Aorta (tissue), 5 donors: ENCODE results near the gene STRN3. TPM values are rescaled to one million over a fixed set of nuclear protein-coding genes. Genes with fewer than 3 reads are reported as not detected.
"Not testable (repeated sequence)": the region's sequence is repeated elsewhere in the genome, so short reads cannot be mapped to it uniquely, and the experiment has no call there.

Source experiments
- ATAC-seq: fragments of 200-7000 bp; cut with Tn5 transposase; one replicate; pipeline ENCODE4 v1.9.1; 2022; ENCODE audit warnings: moderate library complexity; ENCODE audit not compliant: low FRiP score
- DNase-seq, 2 donors: peaks; one replicate each; pipeline ENCODE4 v3.0.0-alpha.2; 2020
- H3K27ac ChIP-seq, 2 donors: one replicate each; pipeline ENCODE4 v1.5.1; 2013; ENCODE audit warnings: low read length in 2 of 2, mild to moderate bottlenecking in 2 of 2, moderate library complexity in 2 of 2, control low read depth in 1 of 2, inconsistent platforms in 1 of 2, low read depth in 1 of 2
- H3K27me3 ChIP-seq, 2 donors: one replicate each; pipeline ENCODE4 v1.6.1; 2013; ENCODE audit warnings: control low read depth in 1 of 2, low read length in 1 of 2, mild to moderate bottlenecking in 1 of 2, moderate library complexity in 1 of 2; ENCODE audit not compliant: insufficient read depth in 2 of 2, control insufficient read depth in 1 of 2
- H3K36me3 ChIP-seq, 2 donors: one replicate each; pipeline ENCODE4 v1.6.1; 2013; ENCODE audit warnings: control low read depth in 1 of 2, low read length in 1 of 2, mild to moderate bottlenecking in 1 of 2; ENCODE audit not compliant: insufficient read depth in 2 of 2, control insufficient read depth in 1 of 2
- H3K4me1 ChIP-seq, 2 donors: one replicate each; pipeline ENCODE4 v1.6.1; 2013; ENCODE audit warnings: low read length in 2 of 2, control low read depth in 1 of 2, mild to moderate bottlenecking in 1 of 2, moderate library complexity in 1 of 2; ENCODE audit not compliant: insufficient read depth in 2 of 2, control insufficient read depth in 1 of 2
- H3K4me3 ChIP-seq, 2 donors: one replicate each; pipeline ENCODE4 v1.5.1; 2013; ENCODE audit warnings: low read length in 2 of 2, control low read depth in 1 of 2, mild to moderate bottlenecking in 1 of 2
- H3K9me3 ChIP-seq: one replicate; pipeline ENCODE4 v1.6.1; 2013; ENCODE audit warnings: mild to moderate bottlenecking, low read length; ENCODE audit not compliant: control insufficient read depth
- WGBS, 2 donors: extraction: QIAGEN DNeasy Blood & Tissue Kit; methylation state at CpG; one replicate each; pipeline ENCODE4 v1.1.7; 2013; 5-methylcytosine and 5-hydroxymethylcytosine counted together
- intact Hi-C, 2 donors: fragments of 100-400 bp; cut with DNase I; formaldehyde crosslinking; loops; one replicate each; pipeline versions ENCODE4 v1.14.2 to v1.15.0; 2022
- polyA plus RNA-seq, 2 donors: library from polyadenylated mRNA; stranded (reverse); fragments of 200-250 nt; gene quantifications; one replicate each; pipeline ENCODE4 v1.2.3, GENCODE V29; 2013
- total RNA-seq, 2 donors: library from RNA; stranded (reverse); fragmentation: NEBNext Ultra II Directional; extraction: Animal tissue kit (Norgen Biotek cat#: 25700); gene quantifications; one replicate each; pipeline ENCODE4 v1.2.1, GENCODE V29; 2021
- donor health status: healthy with polysubstance abuse.
- donor health status: Bipolar disorder and iron deficiency.
- donor health status: DM: no; HTN: no; CAD: no.
- donor health status: DM: no; HTN: no; CAD: no.
- donor health status: DM: yes; HTN: yes; CAD: no.

Gene STRN3
- total and polyA plus RNA-seq, 4 donors: 11.4 to 64.5 (median 32.6) TPM

GRCh38 chr14:30907659-30908057 lies 118.5 kb downstream of the STRN3 start:
- DNase-seq: no peak
- Histone ChIP-seq H3K4me1 (no peaks in the 10 kb centered on the region), H3K36me3 (peaks cover 0 to 2% of the 10 kb centered on the region in 2 donors), H3K27me3 (no peaks in the 10 kb centered on the region), H3K9me3 (no peaks in the 10 kb centered on the region), H3K27ac (no peak overlapping the region), H3K4me3 (no peak overlapping the region)
- ATAC-seq: no peak
- intact Hi-C loops: no loop called here
- WGBS, 2 donors: 92 to 94% methylated on average over 1 of the region's 1 CpG

GRCh38 chr14:30906752-30907658 lies 119.2 kb downstream of the STRN3 start:
- Histone ChIP-seq H3K4me1 (no peaks in the 10 kb centered on the region), H3K36me3 (peaks cover 0 to 2% of the 10 kb centered on the region in 2 donors), H3K4me3 (no peak overlapping the region), H3K9me3 (no peaks in the 10 kb centered on the region), H3K27ac (no peak overlapping the region), H3K27me3 (no peaks in the 10 kb centered on the region)
- intact Hi-C loops: no loop called here
- no peak for DNase-seq
- no peak for ATAC-seq

GRCh38 chr14:30903285-30904124 lies 122.7 kb downstream of the STRN3 start:
- Histone ChIP-seq H3K9me3 (no peaks in the 10 kb centered on the region), H3K4me1 (no peaks in the 10 kb centered on the region), H3K27me3 (no peaks in the 10 kb centered on the region), H3K36me3 (peaks cover 0 to 2% of the 10 kb centered on the region in 2 donors), H3K27ac (no peak overlapping the region), H3K4me3 (no peak overlapping the region)
- ATAC-seq (no peak), DNase-seq (no peak)
- intact Hi-C loops: no loop called here
- whole genome bisulfite sequencing, 2 donors: 96 to 97% methylated on average over 2 of the region's 2 CpGs

GRCh38 chr14:30897121-30897520 lies 129.1 kb downstream of the STRN3 start:
- intact Hi-C loops, H3K36me3 ChIP-seq, ATAC-seq, H3K4me1 ChIP-seq, H3K9me3 ChIP-seq, H3K4me3 ChIP-seq, H3K27ac ChIP-seq, H3K27me3 ChIP-seq, DNase-seq: not testable (repeated sequence)
- 81 to 85% methylated on average over 3 of the region's 3 CpGs for WGBS, 2 donors

GRCh38 chr14:30896435-30896834 lies 129.7 kb downstream of the STRN3 start:
- H3K4me3 ChIP-seq: no peak overlapping the region
- H3K9me3 ChIP-seq: no peaks in the 10 kb centered on the region
- no peak overlapping the region for H3K27ac ChIP-seq
- no peaks in the 10 kb centered on the region for H3K27me3 ChIP-seq
- intact Hi-C loops: no loop called here
- H3K4me1 ChIP-seq: no peaks in the 10 kb centered on the region
- no peaks in the 10 kb centered on the region for H3K36me3 ChIP-seq
- DNase-seq (no peak), ATAC-seq (no peak)

- no peaks in the 10 kb centered on the region for H3K4me1 ChIP-seq
- intact Hi-C loops: no loop called here
- no peaks in the 10 kb centered on the region for H3K9me3 ChIP-seq
- H3K4me3 ChIP-seq: no peak overlapping the region
- DNase-seq: no peak
- no peak for ATAC-seq
- no peaks in the 10 kb centered on the region for H3K27me3 ChIP-seq
- H3K27ac ChIP-seq: no peak overlapping the region
- H3K36me3 ChIP-seq: no peaks in the 10 kb centered on the region
- WGBS, 2 donors: 80% methylated on average over 4 of the region's 4 CpGs
These were observed 131.2 kb downstream of the STRN3 start for GRCh38 chr14:30894923-30895515.

- H3K4me3 ChIP-seq: no peak overlapping the region
- intact Hi-C loops: no loop called here
- ATAC-seq (no peak), DNase-seq (no peak)
- no peak overlapping the region for H3K27ac ChIP-seq
- H3K4me1 ChIP-seq: no peaks in the 10 kb centered on the region
- H3K27me3 ChIP-seq: no peaks in the 10 kb centered on the region
- no peaks in the 10 kb centered on the region for H3K9me3 ChIP-seq
- 92 to 94% methylated on average over 2 of the region's 2 CpGs for WGBS, 2 donors
- no peaks in the 10 kb centered on the region for H3K36me3 ChIP-seq
These were observed 132.4 kb downstream of the STRN3 start for GRCh38 chr14:30893819-30894218.

- intact Hi-C loops: no loop called here
- Histone ChIP-seq H3K36me3 (no peaks in the 10 kb centered on the region), H3K4me3 (no peak overlapping the region), H3K27me3 (no peaks in the 10 kb centered on the region), H3K9me3 (no peaks in the 10 kb centered on the region), H3K27ac (no peak overlapping the region), H3K4me1 (no peaks in the 10 kb centered on the region)
- DNase-seq: no peak
- 71 to 72% methylated on average over 4 of the region's 4 CpGs for WGBS, 2 donors
- ATAC-seq: no peak
These were observed 137.0 kb downstream of the STRN3 start for GRCh38 chr14:30889244-30889594.
